Aorta (tissue), 5 donors: ENCODE results near the gene OPRD1. TPM values are rescaled to one million over a fixed set of nuclear protein-coding genes. Genes with fewer than 3 reads are reported as not detected.

Experiments
- ATAC-seq: fragments of 200-7000 bp; cut with Tn5 transposase; one replicate; pipeline ENCODE4 v1.9.1; 2022; ENCODE audit warnings: moderate library complexity; ENCODE audit not compliant: low FRiP score
- DNase-seq, 2 donors: peaks; one replicate each; pipeline ENCODE4 v3.0.0-alpha.2; 2020
- H3K27ac ChIP-seq, 2 donors: one replicate each; pipeline ENCODE4 v1.5.1; 2013; ENCODE audit warnings: low read length in 2 of 2, mild to moderate bottlenecking in 2 of 2, moderate library complexity in 2 of 2, control low read depth in 1 of 2, inconsistent platforms in 1 of 2, low read depth in 1 of 2
- H3K27me3 ChIP-seq, 2 donors: one replicate each; pipeline ENCODE4 v1.6.1; 2013; ENCODE audit warnings: control low read depth in 1 of 2, low read length in 1 of 2, mild to moderate bottlenecking in 1 of 2, moderate library complexity in 1 of 2; ENCODE audit not compliant: insufficient read depth in 2 of 2, control insufficient read depth in 1 of 2
- H3K36me3 ChIP-seq, 2 donors: one replicate each; pipeline ENCODE4 v1.6.1; 2013; ENCODE audit warnings: control low read depth in 1 of 2, low read length in 1 of 2, mild to moderate bottlenecking in 1 of 2; ENCODE audit not compliant: insufficient read depth in 2 of 2, control insufficient read depth in 1 of 2
- H3K4me1 ChIP-seq, 2 donors: one replicate each; pipeline ENCODE4 v1.6.1; 2013; ENCODE audit warnings: low read length in 2 of 2, control low read depth in 1 of 2, mild to moderate bottlenecking in 1 of 2, moderate library complexity in 1 of 2; ENCODE audit not compliant: insufficient read depth in 2 of 2, control insufficient read depth in 1 of 2
- H3K4me3 ChIP-seq, 2 donors: one replicate each; pipeline ENCODE4 v1.5.1; 2013; ENCODE audit warnings: low read length in 2 of 2, control low read depth in 1 of 2, mild to moderate bottlenecking in 1 of 2
- H3K9me3 ChIP-seq: one replicate; pipeline ENCODE4 v1.6.1; 2013; ENCODE audit warnings: mild to moderate bottlenecking, low read length; ENCODE audit not compliant: control insufficient read depth
- whole genome bisulfite sequencing, 2 donors: extraction: QIAGEN DNeasy Blood & Tissue Kit; methylation state at CpG; one replicate each; pipeline ENCODE4 v1.1.7; 2013; 5-methylcytosine and 5-hydroxymethylcytosine counted together
- intact Hi-C, 2 donors: fragments of 100-400 bp; cut with DNase I; formaldehyde crosslinking; loops; one replicate each; pipeline versions ENCODE4 v1.14.2 to v1.15.0; 2022
- polyA plus RNA-seq, 2 donors: library from polyadenylated mRNA; stranded (reverse); fragments of 200-250 nt; gene quantifications; one replicate each; pipeline ENCODE4 v1.2.3, GENCODE V29; 2013
- total RNA-seq, 2 donors: library from RNA; stranded (reverse); fragmentation: NEBNext Ultra II Directional; extraction: Animal tissue kit (Norgen Biotek cat#: 25700); gene quantifications; one replicate each; pipeline ENCODE4 v1.2.1, GENCODE V29; 2021
- donor health status: healthy with polysubstance abuse.
- donor health status: Bipolar disorder and iron deficiency.
- donor health status: DM: no; HTN: no; CAD: no.
- donor health status: DM: no; HTN: no; CAD: no.
- donor health status: DM: yes; HTN: yes; CAD: no.

Gene OPRD1
- total and polyA plus RNA-seq, 4 donors: not detected

DNA sequence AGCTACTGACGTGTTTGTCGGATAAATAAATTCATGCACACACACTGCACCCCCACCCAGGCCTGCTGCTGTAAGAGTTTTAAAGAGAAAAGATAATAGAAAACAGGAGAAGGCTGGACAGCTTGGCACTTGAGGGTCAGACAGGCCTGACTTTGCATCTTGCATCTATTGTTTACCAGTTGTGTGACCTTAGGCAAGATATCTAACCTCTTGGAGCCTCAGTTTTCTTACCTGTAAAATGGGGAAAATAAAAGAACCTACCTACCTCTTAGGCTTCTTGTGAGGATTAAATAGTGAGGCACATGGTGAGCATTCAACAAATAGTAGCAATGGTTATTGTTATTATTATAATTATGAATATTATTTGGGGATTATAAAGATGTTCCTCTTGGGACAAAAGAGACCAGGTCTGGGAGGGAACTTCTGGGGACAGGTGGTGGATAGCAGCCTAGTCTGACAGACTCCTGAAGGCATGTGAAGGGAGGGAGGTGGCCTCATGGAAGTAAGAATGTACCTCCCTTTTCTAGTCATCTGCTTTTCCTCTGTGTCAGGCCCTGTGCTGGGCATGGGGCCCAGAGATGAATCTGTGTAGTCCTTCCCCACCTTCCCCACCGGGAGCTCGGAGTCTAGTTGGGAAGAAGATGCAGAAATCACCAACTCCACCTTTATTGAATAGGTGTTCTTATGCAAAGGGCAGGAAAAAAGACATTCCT, 84.1 kb downstream of the OPRD1 start:
- H3K27me3 ChIP-seq: no peaks in the 10 kb centered on the region
- no peak for ATAC-seq
- intact Hi-C loops: no loop called here
- H3K9me3 ChIP-seq: no peaks in the 10 kb centered on the region
- H3K4me3 ChIP-seq: no peak overlapping the region
- WGBS, 2 donors: 77 to 78% methylated on average over 4 of the region's 4 CpGs
- H3K27ac ChIP-seq: no peak overlapping the region
- no peaks in the 10 kb centered on the region for H3K36me3 ChIP-seq
- DNase-seq: peak in 1 of 2 donors; percentile 49
- H3K4me1 ChIP-seq: peaks cover 0 to 2% of the 10 kb centered on the region in 2 donors

DNA sequence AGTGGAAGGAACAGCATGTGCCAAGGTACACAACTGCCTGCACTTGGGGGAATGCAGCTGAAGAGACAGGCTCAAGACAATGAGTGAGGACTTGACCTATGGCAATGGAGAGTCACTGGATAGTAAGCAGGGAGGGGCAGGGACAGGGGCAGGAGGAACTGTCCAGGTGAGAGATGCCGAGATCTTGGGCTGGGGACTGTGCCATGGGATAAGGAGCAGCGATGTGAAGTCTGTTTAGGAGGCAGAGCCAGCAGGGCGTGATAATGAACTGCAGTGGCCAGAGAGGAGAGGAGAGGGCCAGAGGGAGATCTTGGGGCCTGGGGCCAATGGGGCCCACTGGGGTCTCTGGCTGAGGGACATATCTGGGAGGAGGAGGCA, 84.6 kb downstream of the OPRD1 start:
- Histone ChIP-seq H3K27ac (no peak overlapping the region), H3K9me3 (no peaks in the 10 kb centered on the region), H3K4me1 (peaks cover 0 to 2% of the 10 kb centered on the region in 2 donors), H3K27me3 (no peaks in the 10 kb centered on the region), H3K4me3 (no peak overlapping the region), H3K36me3 (no peaks in the 10 kb centered on the region)
- DNase-seq (peak in 1 of 2 donors; percentile 47), ATAC-seq (peak; percentile 55)
- 71% methylated on average over 3 of the region's 3 CpGs for WGBS, 2 donors
- intact Hi-C loops: no loop called here

- no peak overlapping the region for H3K27ac ChIP-seq
Measured at GRCh38 chr1:28897789-28898188, 85.8 kb downstream of the OPRD1 start.

DNA sequence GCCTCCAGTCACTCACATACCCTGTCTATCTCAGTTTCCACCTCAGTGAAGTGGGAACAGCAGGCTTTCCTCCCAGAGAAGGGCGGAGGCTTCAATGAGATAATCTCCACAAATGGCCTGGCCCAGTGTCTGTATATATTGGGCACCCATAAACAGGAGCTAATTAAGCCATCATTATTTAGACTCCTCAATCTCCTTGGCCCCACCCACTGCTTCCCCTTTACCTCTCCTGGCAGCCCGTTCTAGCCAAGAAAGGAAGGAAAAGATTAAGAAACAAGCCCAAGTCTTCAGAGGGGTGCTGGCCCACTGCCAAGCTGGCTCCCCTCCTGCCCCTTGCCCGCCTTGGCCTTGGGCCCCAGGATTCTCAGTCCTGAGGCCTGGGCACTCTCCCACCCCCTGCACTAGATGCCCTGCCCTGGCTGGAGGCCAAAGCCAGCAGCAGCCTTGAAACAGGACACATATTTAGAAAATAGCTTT, 86.5 kb downstream of the OPRD1 start:
- intact Hi-C loops: no loop called here
- H3K27me3 ChIP-seq: no peaks in the 10 kb centered on the region
- 42 to 50% methylated on average over 3 of the region's 3 CpGs for WGBS, 2 donors
- no peaks in the 10 kb centered on the region for H3K36me3 ChIP-seq
- DNase-seq (peak in 1 of 2 donors; percentile 79), ATAC-seq (peak; percentile 10)
- peaks cover 0 to 2% of the 10 kb centered on the region in 2 donors for H3K4me1 ChIP-seq
- no peak overlapping the region for H3K4me3 ChIP-seq
- H3K27ac ChIP-seq: no peak overlapping the region
- H3K9me3 ChIP-seq: no peaks in the 10 kb centered on the region

More at GRCh38 chr1:28897789-28898188, 85.8 kb downstream of the OPRD1 start:
- H3K4me3 ChIP-seq: no peak overlapping the region
- H3K4me1 ChIP-seq: peaks cover 0 to 2% of the 10 kb centered on the region in 2 donors
- H3K36me3 ChIP-seq: no peaks in the 10 kb centered on the region
- no peaks in the 10 kb centered on the region for H3K27me3 ChIP-seq
- H3K9me3 ChIP-seq: no peaks in the 10 kb centered on the region
- intact Hi-C loops: no loop called here
- WGBS, 2 donors: 90 to 92% methylated on average over 4 of the region's 4 CpGs
- DNase-seq: no peak
- ATAC-seq: no peak

GRCh38 chr1:28899267-28899666, 87.3 kb downstream of the OPRD1 start:
- ATAC-seq (no peak), DNase-seq (peak in 1 of 2 donors; percentile 8)
- WGBS, 2 donors: 79 to 83% methylated on average over 2 of the region's 2 CpGs
- H3K4me3 ChIP-seq: no peak overlapping the region
- H3K4me1 ChIP-seq: peaks cover 0 to 2% of the 10 kb centered on the region in 2 donors
- no peaks in the 10 kb centered on the region for H3K9me3 ChIP-seq
- no peaks in the 10 kb centered on the region for H3K27me3 ChIP-seq
- intact Hi-C loops: no loop called here
- no peak overlapping the region for H3K27ac ChIP-seq
- H3K36me3 ChIP-seq: no peaks in the 10 kb centered on the region

DNA sequence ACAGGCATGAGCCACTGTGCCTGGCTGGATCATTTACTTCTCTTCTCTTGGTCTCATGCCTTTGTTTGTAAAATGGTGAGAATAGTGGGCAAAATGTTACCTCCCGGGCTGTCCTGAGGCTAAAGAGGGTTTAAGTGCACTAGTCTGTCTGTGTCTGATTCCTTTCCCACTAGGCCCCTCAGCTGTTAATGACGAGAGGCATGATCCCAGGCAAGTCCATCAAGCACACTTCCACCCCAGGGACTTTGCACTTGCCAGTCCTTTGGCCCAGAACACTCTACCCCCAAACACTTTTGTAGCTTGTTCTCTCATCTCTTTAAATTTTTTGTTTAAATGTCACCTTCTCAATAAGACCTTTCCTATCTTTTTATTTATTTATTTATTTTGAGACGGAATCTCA, 88.6 kb downstream of the OPRD1 start:
- WGBS, 2 donors: 96 to 98% methylated on average over 3 of the region's 3 CpGs

DNA sequence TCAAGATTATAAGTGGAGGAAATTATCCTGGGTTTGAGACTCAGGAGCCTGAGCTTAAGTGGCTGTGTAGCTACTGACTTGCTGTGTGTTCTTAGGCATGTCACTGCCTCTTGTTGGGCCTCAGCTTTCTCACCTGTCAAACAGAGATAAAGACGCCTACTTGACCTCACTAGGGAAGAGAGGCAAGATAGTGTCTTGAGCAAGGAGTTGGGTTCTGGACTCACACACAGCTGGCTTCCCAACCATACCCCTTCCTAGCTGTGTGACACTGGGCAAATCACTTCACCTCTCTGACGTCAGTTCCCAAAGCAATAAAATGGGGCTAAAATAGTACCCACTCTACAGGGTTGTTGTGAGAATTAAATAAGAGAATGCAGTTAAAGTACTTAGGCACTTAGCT, 90.8 kb downstream of the OPRD1 start:
- Histone ChIP-seq H3K27me3 (no peaks in the 10 kb centered on the region), H3K27ac (no peak overlapping the region), H3K9me3 (no peaks in the 10 kb centered on the region), H3K4me1 (peaks cover 0 to 2% of the 10 kb centered on the region in 2 donors), H3K4me3 (no peak overlapping the region), H3K36me3 (no peaks in the 10 kb centered on the region)
- DNase-seq (no peak), ATAC-seq (no peak)
- WGBS, 2 donors: 92 to 95% methylated on average over 2 of the region's 2 CpGs
- intact Hi-C loops: no loop called here

More for the DNA sequence above, 88.6 kb downstream of the OPRD1 start:
- peaks cover 0 to 2% of the 10 kb centered on the region in 2 donors for H3K4me1 ChIP-seq
- ATAC-seq: no peak
- H3K4me3 ChIP-seq: no peak overlapping the region
- no peaks in the 10 kb centered on the region for H3K36me3 ChIP-seq
- no peaks in the 10 kb centered on the region for H3K9me3 ChIP-seq
- DNase-seq: peak in 1 of 2 donors; percentile 5
- intact Hi-C loops: no loop called here
- no peak overlapping the region for H3K27ac ChIP-seq
- H3K27me3 ChIP-seq: no peaks in the 10 kb centered on the region

DNA sequence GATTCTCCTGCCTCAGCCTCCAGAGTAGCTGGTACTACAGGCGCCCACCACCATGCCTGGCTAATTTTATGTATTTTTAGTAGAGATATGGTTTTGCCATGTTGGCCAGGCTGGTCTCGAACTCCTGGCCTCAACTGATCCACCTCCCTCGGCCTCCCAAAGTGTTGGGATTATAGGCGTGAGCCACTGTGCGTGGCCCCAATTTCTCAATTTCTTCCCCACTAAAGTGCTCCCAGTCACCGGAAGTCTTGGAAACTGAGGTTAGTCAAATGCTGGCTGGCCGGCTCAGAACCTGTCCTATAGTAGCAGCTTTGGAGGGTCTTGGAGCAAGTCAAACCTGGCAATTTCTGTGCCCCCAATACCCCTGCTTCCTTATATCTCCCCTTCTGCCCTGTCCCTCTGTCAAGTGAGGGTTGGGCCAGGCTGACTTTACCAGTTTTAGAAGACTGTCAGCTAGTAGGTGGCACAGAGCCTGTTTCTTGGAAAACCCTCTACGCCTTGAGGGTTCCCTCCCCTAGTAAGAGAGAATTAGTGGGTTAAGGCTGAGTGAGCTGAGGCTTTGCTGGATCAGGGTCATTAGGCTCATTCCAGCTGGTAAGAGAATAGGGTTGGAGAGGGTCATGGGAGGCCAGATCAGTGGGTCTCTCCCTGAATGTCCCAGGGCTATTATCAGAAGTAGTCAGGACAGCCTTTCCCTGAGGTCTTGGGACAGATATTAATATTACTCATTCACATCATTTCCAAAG, 94.1 kb downstream of the OPRD1 start:
- no peaks in the 10 kb centered on the region for H3K36me3 ChIP-seq
- no peak for DNase-seq
- H3K4me1 ChIP-seq: no peaks in the 10 kb centered on the region
- no peak overlapping the region for H3K4me3 ChIP-seq
- intact Hi-C loops: no loop called here
- no peak for ATAC-seq
- WGBS, 2 donors: 95 to 97% methylated on average over 8 of the region's 8 CpGs
- no peaks in the 10 kb centered on the region for H3K27me3 ChIP-seq
- H3K27ac ChIP-seq: no peak overlapping the region
- no peaks in the 10 kb centered on the region for H3K9me3 ChIP-seq
